Measurements from ENCODE around the gene HOXA7. TPM values are rescaled to one million over a fixed set of nuclear protein-coding genes. Genes with fewer than 3 reads are reported as not detected.

HOXA7 gene
- total and polyA plus RNA-seq, 12 donors = 0.04 TPM; not detected in 11

DNA sequence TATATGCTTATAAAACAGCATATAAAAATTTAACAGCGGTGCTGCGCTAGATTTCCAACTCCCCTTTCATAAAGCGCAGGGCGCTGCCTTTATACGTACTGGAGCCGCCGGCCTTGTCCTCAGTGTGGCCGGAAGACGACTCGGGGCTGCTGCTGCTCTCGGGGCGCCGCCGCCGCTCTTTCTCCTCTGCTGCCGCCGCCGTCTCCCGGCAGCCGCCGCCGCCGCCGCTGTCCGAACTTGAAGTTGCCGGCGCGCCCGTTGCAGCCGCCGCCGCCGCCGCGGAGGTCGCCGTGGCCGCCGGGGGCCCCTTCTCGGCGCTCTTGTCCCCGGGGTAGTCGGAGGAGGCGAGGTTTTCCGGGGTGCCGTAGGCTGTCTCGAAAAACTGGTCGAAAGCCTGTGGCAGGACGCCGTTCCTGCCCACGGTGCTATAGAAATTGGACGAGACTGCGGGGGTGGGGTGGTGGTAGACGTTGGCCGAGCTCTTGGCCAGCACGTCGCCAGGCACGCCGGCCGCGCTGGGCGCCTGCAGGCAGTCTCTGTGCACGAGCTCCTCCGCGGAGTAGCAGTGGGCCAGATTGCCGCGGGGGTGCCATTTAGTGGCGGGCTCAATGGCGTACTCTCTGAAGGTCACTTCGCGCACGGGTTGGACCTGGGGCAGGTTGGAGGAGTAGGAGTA lies 28.0 kb upstream of the HOXA7 start:
- intact Hi-C loops (cut with DNase I) = no loop called here
- H3K4me1 ChIP-seq = peaks cover 12 to 60% (median 43%) of the 10 kb centered on the region in 9 donors
- peak overlapping the region; percentile 12 to 48 (median 36) for H3K4me3 ChIP-seq
- H3K9me3 ChIP-seq = no peaks in the 10 kb centered on the region
- H3K36me3 ChIP-seq = no peaks in the 10 kb centered on the region
- ATAC-seq = peak in 2 of 8 donors; percentile 25 to 34
- 2 to 3% methylated on average over 72 of the region's 72 CpGs for WGBS, 2 donors
- H3K27me3 ChIP-seq = peaks cover 69 to 100% (median 100%) of the 10 kb centered on the region in 7 donors
- TF ChIP-seq, protein P1, sequence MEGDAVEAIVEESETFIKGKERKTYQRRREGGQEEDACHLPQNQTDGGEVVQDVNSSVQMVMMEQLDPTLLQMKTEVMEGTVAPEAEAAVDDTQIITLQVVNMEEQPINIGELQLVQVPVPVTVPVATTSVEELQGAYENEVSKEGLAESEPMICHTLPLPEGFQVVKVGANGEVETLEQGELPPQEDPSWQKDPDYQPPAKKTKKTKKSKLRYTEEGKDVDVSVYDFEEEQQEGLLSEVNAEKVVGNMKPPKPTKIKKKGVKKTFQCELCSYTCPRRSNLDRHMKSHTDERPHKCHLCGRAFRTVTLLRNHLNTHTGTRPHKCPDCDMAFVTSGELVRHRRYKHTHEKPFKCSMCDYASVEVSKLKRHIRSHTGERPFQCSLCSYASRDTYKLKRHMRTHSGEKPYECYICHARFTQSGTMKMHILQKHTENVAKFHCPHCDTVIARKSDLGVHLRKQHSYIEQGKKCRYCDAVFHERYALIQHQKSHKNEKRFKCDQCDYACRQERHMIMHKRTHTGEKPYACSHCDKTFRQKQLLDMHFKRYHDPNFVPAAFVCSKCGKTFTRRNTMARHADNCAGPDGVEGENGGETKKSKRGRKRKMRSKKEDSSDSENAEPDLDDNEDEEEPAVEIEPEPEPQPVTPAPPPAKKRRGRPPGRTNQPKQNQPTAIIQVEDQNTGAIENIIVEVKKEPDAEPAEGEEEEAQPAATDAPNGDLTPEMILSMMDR (IDR thresholded peaks at IDR 0.05) = peak in 1 of 9 donors; percentile 14
- peak overlapping the region in 1 of 10 donors; percentile 5 for H3K27ac ChIP-seq
- DNase-seq = no peak

DNA sequence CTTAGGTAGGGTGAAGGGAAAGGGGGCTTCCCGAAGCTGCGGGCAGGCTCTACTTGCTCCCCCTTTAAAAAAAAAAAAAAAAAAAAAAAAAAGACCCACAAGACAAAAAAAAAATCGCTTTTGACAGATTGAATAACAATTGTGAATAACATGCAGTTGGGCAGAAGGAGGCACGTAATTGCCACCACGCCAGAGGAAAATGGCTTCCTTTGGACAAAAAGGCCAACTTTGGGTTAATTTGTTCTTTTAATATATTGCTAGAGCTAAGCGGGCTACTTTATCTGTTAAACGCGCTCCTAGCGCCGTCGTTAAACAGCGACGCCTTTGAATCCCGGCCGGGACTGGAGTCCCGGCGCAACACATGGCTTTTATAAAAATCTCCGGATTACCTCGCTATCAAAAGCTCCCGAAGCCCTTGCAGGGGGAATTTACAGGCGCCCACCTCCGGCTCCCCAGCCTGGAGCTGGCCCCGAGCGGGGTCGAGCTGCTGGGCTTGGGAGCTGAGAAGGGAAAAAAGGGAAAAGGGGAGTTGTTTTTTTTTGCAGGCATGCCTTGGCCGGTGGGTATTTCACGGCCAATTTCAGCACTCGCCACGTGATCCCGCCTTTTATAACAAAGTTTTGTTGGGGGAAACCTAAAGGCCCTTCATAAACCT lies 27.3 kb upstream of the HOXA7 start:
- Histone ChIP-seq H3K9me3 (no peaks in the 10 kb centered on the region), H3K4me1 (peaks cover 13 to 55% (median 39%) of the 10 kb centered on the region in 9 donors), H3K36me3 (no peaks in the 10 kb centered on the region), H3K27ac (peak overlapping the region in 1 of 10 donors; percentile 5), H3K27me3 (peaks cover 70 to 100% (median 100%) of the 10 kb centered on the region in 7 donors), H3K4me3 (peak overlapping the region in 9 of 10 donors; percentile 19 to 48 (median 42))
- 2 to 3% methylated on average over 30 of the region's 30 CpGs for WGBS, 2 donors
- TF ChIP-seq, protein P1 (IDR thresholded peaks at IDR 0.05) = no peak
- DNase-seq (no peak), ATAC-seq (no peak)
- intact Hi-C loops (cut with DNase I) = no loop called here

DNA sequence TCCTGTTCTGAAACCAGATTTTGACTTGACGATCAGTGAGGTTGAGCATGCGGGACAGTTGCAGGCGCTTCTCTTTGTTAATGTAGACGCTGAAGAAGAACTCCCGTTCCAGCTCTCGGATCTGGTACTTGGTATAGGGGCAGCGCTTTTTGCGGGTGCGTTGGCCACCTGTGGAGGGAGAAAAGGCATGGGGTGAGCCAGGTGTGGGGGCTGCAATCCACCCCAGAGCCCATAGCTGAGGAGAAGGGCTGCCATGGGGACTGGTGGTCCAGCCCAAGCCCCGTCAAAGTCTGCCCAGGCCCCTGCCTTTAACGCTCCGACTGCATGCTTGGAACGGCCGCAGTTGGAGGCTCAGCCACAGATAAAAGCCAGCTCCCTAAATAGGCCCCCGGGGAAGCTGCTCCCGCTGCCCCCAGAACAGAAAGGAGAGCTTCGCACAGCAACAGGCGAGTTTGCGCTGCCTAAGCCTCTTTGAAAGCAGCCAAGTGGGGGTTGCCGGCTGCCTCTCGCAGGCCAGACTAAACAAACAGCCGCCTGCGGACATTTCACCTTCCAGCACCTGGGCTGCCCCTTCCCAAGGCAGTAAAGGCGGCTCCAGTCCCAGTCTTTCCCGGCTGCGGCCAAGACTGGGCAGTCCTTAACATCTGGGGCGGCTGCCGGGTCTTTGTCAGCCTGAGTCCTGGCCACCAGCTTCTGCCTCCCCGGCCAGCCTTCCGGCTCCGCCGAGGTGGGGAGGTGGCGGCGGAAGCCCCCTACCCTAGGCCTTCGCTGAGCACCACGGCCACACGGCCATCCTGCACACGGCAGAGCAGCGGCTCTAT lies 26.6 kb upstream of the HOXA7 start:
- Histone ChIP-seq H3K4me1 (peaks cover 8 to 48% (median 32%) of the 10 kb centered on the region in 9 donors), H3K27ac (no peak overlapping the region), H3K27me3 (peaks cover 63 to 100% (median 100%) of the 10 kb centered on the region in 7 donors), H3K9me3 (no peaks in the 10 kb centered on the region), H3K36me3 (no peaks in the 10 kb centered on the region), H3K4me3 (peak overlapping the region in 2 of 10 donors; percentile 44 to 48)
- intact Hi-C loops (cut with DNase I) = no loop called here
- DNase-seq (no peak), ATAC-seq (no peak)
- WGBS, 2 donors = 3 to 8% methylated on average over 39 of the region's 39 CpGs
- TF ChIP-seq, protein P1 (IDR thresholded peaks at IDR 0.05) = no peak

DNA sequence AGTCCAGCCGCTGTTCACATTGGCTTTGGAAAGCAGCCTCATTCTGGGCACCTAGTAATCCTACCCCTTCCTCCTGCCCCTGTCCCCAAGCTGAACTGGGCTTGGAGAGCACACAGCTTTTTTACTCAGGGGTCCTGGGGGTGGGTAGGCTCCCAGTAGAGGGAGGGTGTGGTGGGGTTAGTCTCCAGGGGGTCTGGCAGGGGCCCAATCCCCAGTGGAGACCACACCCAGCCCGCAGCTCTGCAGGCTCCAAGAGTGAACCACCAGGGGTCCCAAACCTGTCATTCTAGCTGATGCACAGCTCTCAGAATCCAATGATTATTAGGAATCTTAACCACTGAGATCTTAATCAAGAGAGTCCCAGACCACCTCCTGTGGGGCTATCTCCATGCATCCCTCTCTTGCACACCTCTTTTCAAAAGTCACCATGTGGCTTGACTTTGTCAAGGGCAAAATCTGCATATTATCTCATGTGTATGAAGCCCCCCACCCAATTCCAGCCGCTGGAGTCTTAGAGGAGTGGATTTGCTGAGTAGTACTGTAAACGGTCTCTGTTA lies 25.9 kb upstream of the HOXA7 start:
- no peak overlapping the region for H3K27ac ChIP-seq
- TF ChIP-seq, protein P1 (IDR thresholded peaks at IDR 0.05) = no peak
- intact Hi-C loops (cut with DNase I) = no loop called here
- ATAC-seq (no peak), DNase-seq (no peak)
- peaks cover 63 to 100% (median 100%) of the 10 kb centered on the region in 7 donors for H3K27me3 ChIP-seq
- H3K4me1 ChIP-seq = peaks cover 8 to 42% (median 30%) of the 10 kb centered on the region in 9 donors
- no peak overlapping the region for H3K4me3 ChIP-seq
- no peaks in the 10 kb centered on the region for H3K9me3 ChIP-seq
- 16 to 24% methylated on average over 4 of the region's 4 CpGs for WGBS, 2 donors
- H3K36me3 ChIP-seq = no peaks in the 10 kb centered on the region

Measured in heart right ventricle (tissue), 16 donors.